ENCODE measurements around the gene PDE6B.
"Not testable (repeated sequence)": the region's sequence is repeated elsewhere in the genome, so short reads cannot be mapped to it uniquely, and the experiment has no call there.

Gene PDE6B

DNA sequence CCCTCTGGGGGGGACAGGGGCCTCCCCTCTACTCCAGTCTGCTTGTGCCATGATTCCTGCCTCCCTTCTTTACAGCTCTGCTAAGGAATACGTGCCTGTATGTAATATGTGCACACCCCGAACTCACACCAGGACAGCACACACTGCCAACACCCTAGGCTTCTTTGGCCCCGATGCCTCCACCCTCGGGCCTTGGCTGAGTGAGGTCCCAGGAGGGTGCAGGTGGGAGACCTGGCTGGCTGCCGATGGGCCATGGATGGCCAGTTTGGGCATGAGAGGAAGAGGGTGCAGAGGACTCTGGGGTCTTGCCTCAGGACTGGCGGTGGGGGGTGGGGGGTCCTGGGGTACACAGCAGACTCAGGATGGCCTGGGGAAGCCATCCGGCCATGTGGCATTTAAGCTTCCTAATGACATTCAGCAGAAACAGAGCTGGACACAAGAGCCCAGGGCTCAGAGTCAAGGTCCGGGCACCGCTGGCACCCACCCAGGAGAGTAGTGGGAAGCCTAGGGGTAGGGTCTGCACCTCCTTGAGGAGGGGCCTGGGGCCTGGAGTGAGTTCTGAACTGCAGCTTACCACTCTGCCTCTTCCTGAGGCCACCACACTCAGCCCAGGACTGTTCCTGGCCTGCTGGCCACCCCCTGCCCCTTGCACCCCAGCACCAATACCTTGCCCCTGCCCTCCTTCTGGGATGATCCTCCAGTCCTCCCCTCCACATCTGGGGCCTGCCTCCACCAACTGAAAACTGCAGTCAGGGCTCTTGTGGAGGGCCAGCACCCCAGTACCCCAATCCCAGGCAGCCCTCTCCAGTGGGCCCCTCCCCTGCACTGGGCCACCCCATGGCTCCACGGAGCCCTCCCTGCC, 78.2 kb downstream of the PDE6B start:
- TF ChIP-seq, protein P1, sequence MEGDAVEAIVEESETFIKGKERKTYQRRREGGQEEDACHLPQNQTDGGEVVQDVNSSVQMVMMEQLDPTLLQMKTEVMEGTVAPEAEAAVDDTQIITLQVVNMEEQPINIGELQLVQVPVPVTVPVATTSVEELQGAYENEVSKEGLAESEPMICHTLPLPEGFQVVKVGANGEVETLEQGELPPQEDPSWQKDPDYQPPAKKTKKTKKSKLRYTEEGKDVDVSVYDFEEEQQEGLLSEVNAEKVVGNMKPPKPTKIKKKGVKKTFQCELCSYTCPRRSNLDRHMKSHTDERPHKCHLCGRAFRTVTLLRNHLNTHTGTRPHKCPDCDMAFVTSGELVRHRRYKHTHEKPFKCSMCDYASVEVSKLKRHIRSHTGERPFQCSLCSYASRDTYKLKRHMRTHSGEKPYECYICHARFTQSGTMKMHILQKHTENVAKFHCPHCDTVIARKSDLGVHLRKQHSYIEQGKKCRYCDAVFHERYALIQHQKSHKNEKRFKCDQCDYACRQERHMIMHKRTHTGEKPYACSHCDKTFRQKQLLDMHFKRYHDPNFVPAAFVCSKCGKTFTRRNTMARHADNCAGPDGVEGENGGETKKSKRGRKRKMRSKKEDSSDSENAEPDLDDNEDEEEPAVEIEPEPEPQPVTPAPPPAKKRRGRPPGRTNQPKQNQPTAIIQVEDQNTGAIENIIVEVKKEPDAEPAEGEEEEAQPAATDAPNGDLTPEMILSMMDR (conservative IDR thresholded peaks at IDR 0.05; ENCODE audit: control insufficient read depth, insufficient read depth, low read depth, low read length): no peak
- no peak overlapping the region for H3K4me3 ChIP-seq (ENCODE audit: control insufficient read depth, low read depth, low read length)
- DNase-seq (ENCODE audit: low read depth): no peak

GRCh38 chr4:704198-704891, 79.0 kb downstream of the PDE6B start:
- no peak for DNase-seq (ENCODE audit: low read depth)
- TF ChIP-seq, protein P1 (conservative IDR thresholded peaks at IDR 0.05; ENCODE audit: control insufficient read depth, insufficient read depth, low read depth, low read length): no peak
- no peak overlapping the region for H3K4me3 ChIP-seq (ENCODE audit: control insufficient read depth, low read depth, low read length)

DNA sequence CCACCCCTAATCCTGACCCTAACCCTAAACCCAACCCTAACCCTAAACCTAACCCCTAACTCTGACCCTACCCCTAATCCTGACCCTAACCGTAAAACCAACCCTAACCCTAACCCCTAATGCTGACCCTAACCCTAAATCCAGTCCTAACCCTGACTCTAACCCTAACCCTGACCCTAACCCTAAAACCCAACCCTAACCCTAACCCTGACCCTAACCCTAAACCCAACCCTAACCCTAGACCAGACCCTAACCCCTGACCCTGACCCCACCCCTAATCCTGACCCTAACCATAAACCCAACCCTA, 79.6 kb downstream of the PDE6B start:
- no peak for DNase-seq (ENCODE audit: low read depth)
- H3K4me3 ChIP-seq (ENCODE audit: control insufficient read depth, low read depth, low read length): peak overlapping the region; percentile 51
- TF ChIP-seq, protein P1 (conservative IDR thresholded peaks at IDR 0.05; ENCODE audit: control insufficient read depth, insufficient read depth, low read depth, low read length): no peak

DNA sequence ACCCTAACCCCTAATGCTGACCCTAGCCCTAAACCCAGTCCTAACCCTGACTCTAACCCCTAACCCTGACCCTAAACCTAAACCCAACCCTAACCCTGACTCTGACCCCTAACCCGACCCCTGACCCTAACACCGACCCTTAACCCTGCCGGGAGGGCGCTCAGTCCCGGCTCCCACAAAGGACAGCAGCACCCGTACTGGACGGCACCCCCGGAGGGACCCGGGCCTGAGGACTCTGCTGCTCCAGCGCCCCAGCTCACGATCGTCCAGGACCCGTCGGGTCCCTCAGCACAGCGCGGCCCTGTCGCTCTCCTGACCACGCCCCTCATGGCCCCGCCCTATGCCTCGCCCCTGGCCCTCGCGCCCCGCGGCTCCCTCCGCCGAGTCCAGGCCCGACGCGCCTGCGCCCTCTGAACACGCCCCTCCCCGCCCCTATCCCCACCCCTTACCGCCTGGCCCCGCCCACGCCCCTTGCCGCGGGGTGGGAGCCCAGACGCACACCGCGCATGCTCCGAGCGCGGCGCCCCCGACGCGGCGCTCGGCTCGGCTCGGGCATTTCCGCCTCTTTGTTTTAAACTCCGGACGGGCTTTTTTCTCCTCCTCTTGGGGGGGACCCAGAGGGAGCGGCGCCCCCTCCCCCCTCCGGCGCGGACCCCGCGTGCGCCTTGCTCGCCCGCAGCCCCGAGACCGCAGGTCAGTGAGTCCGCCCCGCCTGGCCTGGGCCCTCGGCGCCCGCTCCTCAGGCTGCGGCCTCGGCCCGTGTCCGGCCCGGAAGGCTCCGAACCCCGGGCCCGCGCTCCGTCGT, 80.1 kb downstream of the PDE6B start, which contains the start of gene PCGF3:
TSS of gene PCGF3 (plus strand) at position 555 of the 805 bp plus-strand sequence. CDS start 27,849 bp downstream, outside the sequence.
- DNase-seq (ENCODE audit: low read depth): peak; percentile 91
- H3K4me3 ChIP-seq (ENCODE audit: control insufficient read depth, low read depth, low read length): peak within 1 kb of the TSS; percentile 76
- TF ChIP-seq, protein P1 (conservative IDR thresholded peaks at IDR 0.05; ENCODE audit: control insufficient read depth, insufficient read depth, low read depth, low read length): no peak

DNA sequence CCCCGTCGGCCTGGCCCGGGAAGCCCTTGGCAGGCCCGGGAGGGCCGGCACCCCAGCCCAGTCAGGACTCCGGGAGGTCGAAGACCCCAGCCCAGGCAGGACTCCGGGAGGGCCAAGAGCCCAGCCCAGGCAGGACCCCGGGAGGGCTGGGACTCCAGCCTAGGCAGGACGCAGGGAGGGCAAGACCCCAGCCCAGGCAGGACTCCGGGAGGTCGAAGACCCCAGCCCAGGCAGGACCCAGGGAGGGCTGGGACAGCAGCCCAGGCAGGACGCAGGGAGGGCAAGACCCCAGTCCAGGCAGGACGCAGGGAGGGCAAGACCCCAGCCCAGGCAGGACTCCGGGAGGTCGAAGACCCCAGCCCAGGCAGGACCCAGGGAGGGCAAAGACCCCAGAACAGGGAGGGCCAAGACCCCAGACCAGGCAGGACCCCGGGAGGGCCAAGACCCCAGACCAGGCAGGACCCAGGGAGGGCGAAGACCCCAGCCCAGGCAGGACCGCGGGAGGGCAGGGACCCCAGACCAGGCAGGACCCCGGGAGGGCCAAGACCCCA, 80.8 kb downstream of the PDE6B start:
- DNase-seq (ENCODE audit: low read depth): not testable (repeated sequence)
- peak overlapping the region; percentile 76 for H3K4me3 ChIP-seq (ENCODE audit: control insufficient read depth, low read depth, low read length)

DNA sequence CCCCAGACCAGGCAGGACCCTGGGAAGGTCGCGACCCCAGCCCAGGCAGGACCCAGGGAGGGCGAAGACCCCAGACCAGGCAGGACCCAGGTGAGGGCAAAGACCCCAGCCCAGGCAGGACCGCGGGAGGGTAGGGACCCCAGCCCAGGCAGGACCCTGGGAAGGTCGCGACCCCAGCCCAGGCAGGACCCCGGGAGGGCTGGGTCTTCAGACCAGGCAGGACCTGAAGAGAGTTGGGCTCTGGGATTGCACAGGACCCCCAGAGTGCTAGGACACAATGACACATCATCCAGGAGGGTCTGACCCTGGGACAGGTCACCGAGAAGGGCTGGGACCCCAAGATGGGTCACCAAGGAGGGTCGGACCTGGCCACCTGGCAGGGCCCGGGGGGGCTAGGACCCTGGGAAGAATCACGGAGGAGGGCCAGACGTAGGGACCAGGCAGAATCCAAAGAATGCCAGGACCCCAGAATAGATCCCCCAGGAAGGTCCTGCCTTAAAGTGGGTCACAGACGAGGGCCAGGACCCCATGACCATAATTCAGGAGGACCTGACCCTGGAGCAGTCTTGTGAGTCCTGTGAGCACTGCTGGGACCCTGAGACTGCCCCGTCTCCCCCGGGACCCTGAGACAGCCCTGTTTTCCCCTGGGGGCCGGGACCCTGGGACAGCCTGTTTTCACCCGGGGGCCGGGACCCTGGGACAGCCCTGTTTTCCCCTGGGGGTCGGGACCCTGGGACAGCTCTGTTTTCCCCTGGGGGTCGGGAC, 81.6 kb downstream of the PDE6B start:
- TF ChIP-seq, protein P1 (conservative IDR thresholded peaks at IDR 0.05; ENCODE audit: control insufficient read depth, insufficient read depth, low read depth, low read length): no peak
- peak overlapping the region; percentile 76 for H3K4me3 ChIP-seq (ENCODE audit: control insufficient read depth, low read depth, low read length)
- no peak for DNase-seq (ENCODE audit: low read depth)
